H9 (cell line): ENCODE measurements around the gene TTC28. TPM values are rescaled to one million over a fixed set of nuclear protein-coding genes. Genes with fewer than 3 reads are reported as not detected.

Experiments
- DNase-seq: peaks from one replicate; pipeline ENCODE4 v3.0.0-alpha.2; 2017
- H2AFZ ChIP-seq: one replicate; pipeline ENCODE4 v1.6.1; 2013; ENCODE audit warnings: mild to moderate bottlenecking, low read length, control low read depth, moderate library complexity
- H2AK5ac ChIP-seq: 2 replicates; pipeline ENCODE4 v1.6.1; 2013; ENCODE audit warnings: low read length, control low read depth, mixed read lengths; ENCODE audit not compliant: insufficient read length
- H2BK120ac ChIP-seq: one replicate; pipeline ENCODE4 v1.6.1; 2013; ENCODE audit warnings: low read depth, mild to moderate bottlenecking, low read length, control low read depth, inconsistent platforms; ENCODE audit not compliant: poor library complexity, severe bottlenecking
- H2BK12ac ChIP-seq: 2 replicates; pipeline ENCODE4 v1.6.1; 2013; ENCODE audit warnings: low read length, control low read depth, mixed read lengths, low read depth; ENCODE audit not compliant: insufficient read length
- H2BK15ac ChIP-seq: 2 replicates; pipeline ENCODE4 v1.6.1; 2013; ENCODE audit warnings: low read depth, low read length, control low read depth
- H2BK20ac ChIP-seq: one replicate; pipeline ENCODE4 v1.6.1; 2013; ENCODE audit warnings: low read depth, mild to moderate bottlenecking, low read length, control low read depth, inconsistent platforms; ENCODE audit not compliant: poor library complexity, severe bottlenecking
- H2BK5ac ChIP-seq: 2 replicates; pipeline ENCODE4 v1.6.1; 2013; ENCODE audit warnings: low read length, control low read depth, mixed read lengths; ENCODE audit not compliant: insufficient read length
- H3K14ac ChIP-seq: 2 replicates; pipeline ENCODE4 v1.6.1; 2013; ENCODE audit warnings: low read length, control low read depth; ENCODE audit not compliant: insufficient read depth
- H3K18ac ChIP-seq: 2 replicates; pipeline ENCODE4 v1.6.1; 2013; ENCODE audit warnings: low read depth, mild to moderate bottlenecking, mixed read lengths, low read length, control low read depth; ENCODE audit not compliant: insufficient read length
- H3K23ac ChIP-seq: 2 replicates; pipeline ENCODE4 v1.6.1; 2013; ENCODE audit warnings: low read length, control low read depth, mixed read lengths, low read depth; ENCODE audit not compliant: insufficient read length
- H3K23me2 ChIP-seq: 2 replicates; pipeline ENCODE4 v1.6.1; 2013; ENCODE audit warnings: low read depth, mild to moderate bottlenecking, mixed read lengths, low read length, control low read depth; ENCODE audit not compliant: insufficient read length, poor library complexity, severe bottlenecking
- H3K27ac ChIP-seq: 2 replicates; pipeline ENCODE4 v1.5.1; 2013; ENCODE audit warnings: low read length, control low read depth, mixed read lengths, low read depth; ENCODE audit not compliant: insufficient read length
- H3K27me3 ChIP-seq: 2 replicates; pipeline ENCODE4 v1.6.1; 2013; ENCODE audit warnings: low read length, control low read depth, inconsistent platforms; ENCODE audit not compliant: insufficient read depth
- H3K4ac ChIP-seq: 2 replicates; pipeline ENCODE4 v1.6.1; 2013; ENCODE audit warnings: low read depth, mild to moderate bottlenecking, control low read depth, inconsistent platforms, low read length, moderate library complexity
- H3K4me1 ChIP-seq: 2 replicates; pipeline ENCODE4 v1.6.1; 2013; ENCODE audit warnings: low read length, control low read depth, inconsistent platforms; ENCODE audit not compliant: insufficient read depth
- H3K4me2 ChIP-seq: 2 replicates; pipeline ENCODE4 v1.6.1; 2013; ENCODE audit warnings: low read length, control low read depth, mixed read lengths; ENCODE audit not compliant: insufficient read length, insufficient read depth
- H3K56ac ChIP-seq: 2 replicates; pipeline ENCODE4 v1.6.1; 2013; ENCODE audit warnings: low read depth, mild to moderate bottlenecking, mixed read lengths, low read length, control low read depth; ENCODE audit not compliant: insufficient read length
- H3K79me1 ChIP-seq: 2 replicates; pipeline ENCODE4 v1.6.1; 2013; ENCODE audit warnings: low read depth, mild to moderate bottlenecking, moderate library complexity, low read length, control low read depth, inconsistent platforms; ENCODE audit not compliant: insufficient read depth, poor library complexity, severe bottlenecking
- H3K79me2 ChIP-seq: 2 replicates; pipeline ENCODE4 v1.6.1; 2013; ENCODE audit warnings: low read length, control low read depth, inconsistent platforms; ENCODE audit not compliant: insufficient read depth
- H3K9ac ChIP-seq: 2 replicates; pipeline ENCODE4 v1.6.1; 2013; ENCODE audit warnings: low read length, control low read depth, mixed read lengths; ENCODE audit not compliant: insufficient read length; ENCODE audit errors: extremely low read depth
- H3K9me3 ChIP-seq: one replicate; pipeline ENCODE4 v1.6.1; 2013; ENCODE audit warnings: low read depth, low read length, inconsistent platforms; ENCODE audit not compliant: control insufficient read depth
- H3T11ph ChIP-seq: one replicate; pipeline ENCODE4 v1.6.1; 2013; ENCODE audit warnings: mild to moderate bottlenecking, low read length, control low read depth, inconsistent platforms
- H4K20me1 ChIP-seq: one replicate; pipeline ENCODE4 v1.6.1; 2013; ENCODE audit not compliant: control insufficient read depth, insufficient read length, insufficient read depth
- H4K5ac ChIP-seq: 2 replicates; pipeline ENCODE4 v1.6.1; 2013; ENCODE audit warnings: low read depth, mild to moderate bottlenecking, mixed read lengths, low read length, control low read depth; ENCODE audit not compliant: insufficient read length
- H4K8ac ChIP-seq: replicated peaks from 2 replicates; pipeline ENCODE4 v1.6.1; 2013; ENCODE audit warnings: low read length, control low read depth, mixed read lengths, low read depth; ENCODE audit not compliant: insufficient read length
- H4K91ac ChIP-seq: 2 replicates; pipeline ENCODE4 v1.6.1; 2013; ENCODE audit warnings: low read depth, mild to moderate bottlenecking, moderate library complexity, mixed read lengths, low read length, control low read depth; ENCODE audit not compliant: insufficient read length
- H3K27ac Mint-ChIP-seq, 3 experiments: 2 replicates in 2 of 3; 3 replicates in 1 of 3; pipeline ENCODE4 v1.8.0; 2020 to 2021; ENCODE audit warnings: mixed read lengths in 3 of 3, mild to moderate bottlenecking in 1 of 3, moderate library complexity in 1 of 3
- H3K27me3 Mint-ChIP-seq: 2 replicates; pipeline ENCODE4 v1.8.0; 2021; ENCODE audit warnings: low read depth, mild to moderate bottlenecking, moderate library complexity, mixed read lengths
- H3K36me3 Mint-ChIP-seq, 3 experiments: 2 replicates in 2 of 3; 3 replicates in 1 of 3; pipeline ENCODE4 v1.8.0; 2020 to 2021; ENCODE audit warnings: low read depth in 3 of 3, mixed read lengths in 3 of 3; ENCODE audit not compliant: insufficient read depth in 1 of 3
- H3K4me1 Mint-ChIP-seq, 2 experiments: 2 replicates each; pipeline ENCODE4 v1.8.0; 2020; ENCODE audit warnings: mixed read lengths in 2 of 2
- H3K4me3 Mint-ChIP-seq, 2 experiments: 2 replicates in 1 of 2; 3 replicates in 1 of 2; pipeline ENCODE4 v1.8.0; 2020 to 2021; ENCODE audit warnings: mild to moderate bottlenecking in 2 of 2, mixed read lengths in 2 of 2, moderate library complexity in 1 of 2
- H3K9me3 Mint-ChIP-seq, 2 experiments: 2 replicates in 1 of 2; 3 replicates in 1 of 2; pipeline ENCODE4 v1.8.0; 2020; ENCODE audit warnings: mild to moderate bottlenecking in 2 of 2, mixed read lengths in 2 of 2, moderate library complexity in 1 of 2
- WGBS: extraction: QIAGEN DNeasy Blood & Tissue Kit; methylation state at CpG from one replicate; pipeline ENCODE4 v1.1.7; 2013; ENCODE audit warnings: missing lambda C conversion rate, low lambda C conversion rate, mixed read lengths; ENCODE audit not compliant: insufficient read length; ENCODE audit errors: extremely low coverage; 5-methylcytosine and 5-hydroxymethylcytosine counted together
- total RNA-seq: library from RNA; stranded (reverse); gene quantifications from 2 replicates; pipeline ENCODE4 v1.2.1, GENCODE V29; 2021
- TF ChIP-seq, protein P1 (sequence below): fragments of 200-600 bp; sonication (generic); conservative IDR thresholded peaks from 3 replicates; pipeline ENCODE4 v1.8.0; 2021; ENCODE audit warnings: antibody characterized with exemption, mild to moderate bottlenecking

Gene TTC28
- total RNA-seq, 1 experiment from 2014 or later, result 13.6 TPM

DNA sequence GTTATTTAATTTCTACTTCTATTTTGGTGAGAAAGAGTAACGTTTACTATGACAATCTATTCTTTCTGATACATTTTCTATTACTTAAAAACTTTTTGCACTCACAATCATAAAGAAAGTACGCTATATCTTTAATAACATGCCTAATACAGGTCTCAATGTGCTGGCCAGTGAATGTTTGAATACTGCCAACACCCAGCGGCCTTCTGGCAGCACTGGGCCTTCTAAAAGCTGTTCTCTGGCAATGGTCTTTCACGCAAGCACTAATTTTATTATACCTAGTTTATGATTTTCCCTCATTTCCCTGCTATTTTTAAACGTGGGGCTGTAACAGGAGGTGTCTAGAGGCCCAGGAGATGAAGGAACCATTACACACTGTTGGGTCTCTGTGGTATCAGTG, 410.8 kb downstream of the TTC28 start:
- TF ChIP-seq, protein P1, sequence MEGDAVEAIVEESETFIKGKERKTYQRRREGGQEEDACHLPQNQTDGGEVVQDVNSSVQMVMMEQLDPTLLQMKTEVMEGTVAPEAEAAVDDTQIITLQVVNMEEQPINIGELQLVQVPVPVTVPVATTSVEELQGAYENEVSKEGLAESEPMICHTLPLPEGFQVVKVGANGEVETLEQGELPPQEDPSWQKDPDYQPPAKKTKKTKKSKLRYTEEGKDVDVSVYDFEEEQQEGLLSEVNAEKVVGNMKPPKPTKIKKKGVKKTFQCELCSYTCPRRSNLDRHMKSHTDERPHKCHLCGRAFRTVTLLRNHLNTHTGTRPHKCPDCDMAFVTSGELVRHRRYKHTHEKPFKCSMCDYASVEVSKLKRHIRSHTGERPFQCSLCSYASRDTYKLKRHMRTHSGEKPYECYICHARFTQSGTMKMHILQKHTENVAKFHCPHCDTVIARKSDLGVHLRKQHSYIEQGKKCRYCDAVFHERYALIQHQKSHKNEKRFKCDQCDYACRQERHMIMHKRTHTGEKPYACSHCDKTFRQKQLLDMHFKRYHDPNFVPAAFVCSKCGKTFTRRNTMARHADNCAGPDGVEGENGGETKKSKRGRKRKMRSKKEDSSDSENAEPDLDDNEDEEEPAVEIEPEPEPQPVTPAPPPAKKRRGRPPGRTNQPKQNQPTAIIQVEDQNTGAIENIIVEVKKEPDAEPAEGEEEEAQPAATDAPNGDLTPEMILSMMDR, result no peak

More for the DNA sequence above, 410.8 kb downstream of the TTC28 start:
- Histone ChIP-seq H3K56ac (no peak overlapping the region), H4K5ac (no peak overlapping the region), H3K23me2 (no peaks in the 10 kb centered on the region), H3K9me3 (no peaks in the 10 kb centered on the region), H3T11ph (no peak overlapping the region), H3K79me1 (no peaks in the 10 kb centered on the region), H3K4ac (no peak overlapping the region), H2BK5ac (no peak overlapping the region), H4K20me1 (no peaks in the 10 kb centered on the region), H3K9ac (no peak overlapping the region), H2AFZ (no peak overlapping the region), H2BK20ac (no peak overlapping the region), H2BK120ac (no peak overlapping the region), H3K4me1 (peaks cover 4% of the 10 kb centered on the region), H2BK12ac (no peak overlapping the region), H3K4me2 (no peak overlapping the region), H2BK15ac (no peak overlapping the region), H2AK5ac (no peak overlapping the region), H4K8ac (no peak overlapping the region), H4K91ac (no peak overlapping the region), H3K14ac (no peak overlapping the region), H3K23ac (no peak overlapping the region), H3K27ac (no peak overlapping the region), H3K79me2 (no peaks in the 10 kb centered on the region), H3K18ac (no peak overlapping the region), H3K27me3 (no peaks in the 10 kb centered on the region)
- no peaks in the 10 kb centered on the region; a peak in 2 of 5 replicates for H3K9me3 Mint-ChIP-seq
- no peak for DNase-seq
- H3K27ac Mint-ChIP-seq, result no peak overlapping the region
- H3K27me3 Mint-ChIP-seq, result no peaks in the 10 kb centered on the region
- no peak overlapping the region for H3K4me3 Mint-ChIP-seq
- no CpG with 5 or more reads among the region's 5 CpGs for WGBS
- H3K36me3 Mint-ChIP-seq, result no peaks in the 10 kb centered on the region; a peak in 1 of 7 replicates
- H3K4me1 Mint-ChIP-seq, result peaks cover 7 to 14% of the 10 kb centered on the region in 2 experiments
